CD4-positive, alpha-beta T cell treated with Interleukin-17A for 4 hours (primary cell): ENCODE measurements around the gene TXNRD1.
"Not testable (repeated sequence)": the region's sequence is repeated elsewhere in the genome, so short reads cannot be mapped to it uniquely, and the experiment has no call there.

Experiments used
- DNase-seq: peaks from one replicate; pipeline ENCODE4 v3.0.0-alpha.2; 2020; ENCODE audit warnings: mixed read lengths

TXNRD1 gene

DNA sequence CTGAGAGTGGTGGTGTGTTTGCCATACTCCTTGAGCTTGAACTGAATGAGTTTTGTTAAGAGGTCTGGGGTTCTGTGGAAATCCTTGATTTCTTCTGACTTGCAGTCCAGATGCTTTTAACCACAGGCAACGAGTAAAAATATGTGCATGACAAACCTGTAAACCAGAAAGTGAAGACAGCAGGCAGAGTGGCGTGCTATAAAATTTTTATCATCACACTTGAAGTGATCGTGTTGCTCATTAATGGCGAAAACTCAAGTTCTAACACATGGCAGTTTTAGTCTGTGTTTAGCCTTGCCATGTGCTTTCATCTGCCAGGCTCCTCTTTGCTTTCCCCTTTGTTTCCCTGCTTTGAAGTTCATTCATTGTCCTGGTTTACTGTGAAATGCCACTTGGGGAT is 28.0 kb downstream of the TXNRD1 start:
- no peak for DNase-seq

DNA sequence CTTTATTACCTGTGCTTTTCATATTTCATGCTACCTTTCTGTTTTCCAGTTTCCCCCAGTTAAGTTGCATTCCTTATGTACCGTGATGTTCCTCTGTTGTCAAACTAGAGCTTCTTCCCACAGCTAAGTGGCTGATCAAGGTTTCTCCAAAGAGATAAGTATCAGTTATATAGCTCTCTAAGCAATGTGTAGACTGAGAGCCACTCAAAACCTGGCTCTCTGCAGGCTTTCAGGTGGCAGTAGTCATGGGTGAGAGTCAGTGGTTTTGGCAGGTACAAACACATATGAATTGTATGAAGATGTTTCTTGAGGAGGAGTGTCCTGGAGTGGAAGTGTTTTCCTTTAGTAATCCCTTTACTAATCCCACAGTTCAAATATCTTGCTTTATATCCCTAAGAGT is 28.4 kb downstream of the TXNRD1 start:
- no peak for DNase-seq

DNA sequence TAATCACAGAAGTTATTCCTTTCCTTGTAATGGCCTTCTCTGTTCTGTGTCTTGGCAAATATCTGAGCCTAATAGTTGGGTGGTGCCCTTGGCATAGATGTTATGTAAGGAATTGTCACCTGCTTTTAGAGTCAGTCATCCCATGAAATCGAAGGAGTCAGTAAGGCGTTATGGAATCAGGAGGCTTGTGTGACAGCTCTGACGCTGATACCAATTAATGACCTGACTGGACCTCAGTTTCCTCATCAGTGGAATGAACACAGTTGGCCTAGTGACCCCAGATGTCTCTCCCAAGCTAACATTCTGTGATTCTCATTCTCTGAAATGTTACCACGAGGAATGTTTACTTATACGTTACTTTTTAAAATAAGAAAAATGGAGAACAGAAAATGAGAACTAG is 32.1 kb downstream of the TXNRD1 start:
- no peak for DNase-seq

DNA sequence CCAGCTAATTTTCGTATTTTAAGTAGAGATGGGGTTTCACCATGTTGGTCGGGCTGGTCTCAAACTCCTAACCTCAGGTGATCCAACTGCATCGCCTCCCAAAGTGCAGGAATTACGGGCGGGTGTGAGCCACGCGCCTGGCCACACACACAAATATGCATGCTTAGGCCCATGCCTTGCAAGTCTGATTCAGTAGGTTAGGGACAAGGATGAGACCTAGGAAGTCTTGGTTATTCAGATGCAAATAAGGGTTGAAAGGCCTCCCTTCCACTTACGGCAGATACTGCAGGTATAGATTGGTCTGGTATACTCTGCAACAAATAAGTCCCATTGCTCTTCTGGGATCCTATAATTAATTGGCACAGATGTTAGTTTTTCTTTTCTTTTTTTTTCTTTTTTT is 32.9 kb downstream of the TXNRD1 start:
- DNase-seq = no peak

DNA sequence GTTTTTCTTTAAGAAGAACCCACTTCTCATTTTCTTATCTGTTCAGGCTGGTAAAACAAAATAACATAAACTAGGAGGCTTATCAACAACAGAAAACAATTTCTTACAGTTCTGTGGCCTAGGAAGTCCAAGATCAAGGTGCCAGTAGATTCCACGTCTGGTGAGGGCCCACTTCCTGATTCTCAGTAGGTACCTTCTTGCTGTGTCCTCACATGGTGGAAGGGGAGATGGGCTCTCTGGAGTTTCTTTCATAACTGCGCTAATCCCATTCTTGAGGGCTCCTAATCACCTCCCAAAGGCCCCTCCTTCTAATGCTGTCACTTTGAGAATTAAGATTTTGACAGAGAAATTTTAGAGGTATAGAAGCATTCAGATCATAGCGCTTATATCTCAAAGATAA is 33.4 kb downstream of the TXNRD1 start:
- no peak for DNase-seq

DNA sequence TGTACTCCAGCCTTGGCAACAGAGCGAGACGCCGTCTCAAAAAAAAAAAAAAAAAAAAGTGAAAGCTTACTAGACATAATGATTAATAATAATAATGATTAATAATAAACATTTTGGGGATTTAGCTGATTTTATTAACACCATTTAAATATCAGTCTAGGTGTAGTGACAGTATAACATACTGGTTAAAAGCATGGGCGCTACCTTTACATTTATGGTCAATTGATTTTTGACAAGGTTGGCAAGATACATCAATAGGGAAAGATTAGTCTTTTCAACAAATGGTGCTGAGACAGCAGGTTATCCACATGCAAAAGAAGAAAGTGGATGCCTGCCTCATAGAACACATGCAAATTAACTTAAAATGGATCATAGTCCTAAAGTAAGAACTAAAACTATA is 34.3 kb downstream of the TXNRD1 start:
- DNase-seq = no peak

DNA sequence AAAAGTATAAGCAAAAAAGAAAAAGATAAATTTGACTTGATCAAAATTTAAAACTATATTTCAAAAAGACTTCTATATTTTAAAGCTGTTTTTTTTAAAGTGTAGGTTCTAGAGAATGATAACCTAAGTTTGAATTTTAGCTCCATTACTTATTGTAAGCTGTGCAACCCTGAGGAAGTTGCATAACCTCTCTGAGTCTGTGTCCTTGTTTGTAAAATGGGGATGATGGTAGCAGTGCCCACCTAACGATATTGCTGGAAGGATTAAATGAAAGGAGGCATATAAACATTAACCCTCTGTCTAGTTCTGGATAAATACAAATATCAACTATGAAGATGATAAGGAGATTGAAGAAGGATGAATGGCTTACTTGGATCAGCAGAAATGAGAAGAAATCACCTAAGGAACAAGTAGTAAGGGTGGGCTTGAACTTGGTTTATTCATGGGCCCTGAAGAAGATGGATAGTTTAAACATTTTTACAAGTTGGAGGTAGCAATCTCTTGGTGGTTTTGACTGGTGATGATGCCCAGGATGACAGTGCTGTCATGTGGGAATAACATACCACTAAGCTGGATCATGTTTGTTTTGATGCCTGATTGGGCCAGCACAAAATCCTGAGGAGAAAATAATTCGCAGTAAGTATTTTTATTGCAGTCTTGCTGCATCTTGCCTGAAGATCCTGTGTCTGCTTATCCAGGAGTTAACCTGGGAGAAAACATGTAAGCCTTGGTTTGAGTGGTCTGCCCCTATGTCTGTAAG is 35.0 kb downstream of the TXNRD1 start:
- no peak for DNase-seq

DNA sequence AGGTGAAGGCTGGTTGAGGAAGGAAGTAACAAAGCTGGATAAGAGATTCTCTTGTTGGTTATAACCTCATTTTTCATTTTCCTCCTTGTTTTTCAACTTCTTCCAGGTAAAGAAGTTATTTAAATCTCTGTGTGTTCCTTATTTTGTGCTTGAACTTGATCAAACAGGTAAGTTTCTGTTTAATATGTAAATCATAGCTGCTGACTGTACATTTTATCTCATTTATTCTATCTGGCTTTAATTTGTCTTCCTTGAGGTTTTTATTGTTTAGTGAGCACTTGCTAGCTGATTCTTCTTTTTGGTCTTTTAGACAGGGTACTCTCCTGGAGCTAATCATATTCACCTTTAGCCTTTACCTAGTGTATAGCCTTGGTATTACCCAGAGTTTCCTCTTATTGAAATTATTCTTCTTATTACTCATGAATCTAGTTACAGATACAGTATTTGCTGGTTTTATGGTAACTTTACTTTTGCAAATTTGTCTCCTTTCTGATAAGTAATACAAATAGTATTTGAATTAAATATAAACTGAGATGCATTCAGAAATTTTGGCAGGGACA is 42.4 kb downstream of the TXNRD1 start:
- DNase-seq = no peak

DNA sequence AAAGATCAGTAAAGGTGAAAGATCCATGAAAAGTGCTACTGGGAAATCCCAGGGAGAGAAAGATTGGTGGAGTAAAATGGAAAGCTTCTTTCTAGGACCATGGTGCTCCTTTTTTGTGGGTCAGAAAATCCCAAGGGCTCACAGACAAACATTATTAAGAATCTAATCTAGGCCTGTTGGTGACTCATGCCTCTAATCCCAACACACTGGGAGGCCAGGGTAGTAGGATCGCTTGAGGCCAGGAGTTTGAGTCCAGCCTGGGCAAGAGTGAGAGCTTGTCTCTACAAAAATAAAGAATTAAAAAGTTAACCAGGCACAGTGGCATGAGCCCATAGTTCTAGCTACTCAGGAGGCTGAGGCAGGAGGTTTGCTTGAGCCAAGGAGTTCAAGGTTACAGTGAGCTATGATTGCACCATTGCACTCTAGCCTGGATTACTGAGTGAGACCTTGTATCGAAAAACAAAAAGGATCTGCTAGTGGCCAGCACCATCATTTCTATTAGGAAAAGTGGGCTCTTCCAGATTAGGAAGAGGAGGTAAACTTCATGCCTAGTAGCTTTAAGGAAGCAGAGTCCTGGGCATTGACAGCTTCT is 43.0 kb downstream of the TXNRD1 start:
- no peak for DNase-seq

DNA sequence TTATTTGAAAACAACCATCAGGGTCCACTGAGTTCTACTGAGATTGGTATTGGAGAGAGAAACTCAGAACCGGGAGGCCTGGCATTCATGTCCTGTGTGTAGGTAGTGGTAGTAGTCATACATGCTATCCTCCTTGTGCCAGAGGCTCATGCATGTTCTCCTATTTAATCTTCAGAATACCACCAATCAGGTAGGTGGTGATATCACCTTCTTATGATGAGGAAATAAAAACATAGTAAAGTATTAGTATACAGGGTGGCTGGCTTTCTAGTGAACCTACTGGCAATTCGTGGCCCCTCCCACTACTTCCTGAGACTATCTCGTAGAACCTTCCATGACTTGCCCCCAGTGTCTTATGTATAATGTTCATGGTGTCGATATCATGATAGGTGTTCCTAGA is 47.4 kb downstream of the TXNRD1 start:
- no peak for DNase-seq

DNA sequence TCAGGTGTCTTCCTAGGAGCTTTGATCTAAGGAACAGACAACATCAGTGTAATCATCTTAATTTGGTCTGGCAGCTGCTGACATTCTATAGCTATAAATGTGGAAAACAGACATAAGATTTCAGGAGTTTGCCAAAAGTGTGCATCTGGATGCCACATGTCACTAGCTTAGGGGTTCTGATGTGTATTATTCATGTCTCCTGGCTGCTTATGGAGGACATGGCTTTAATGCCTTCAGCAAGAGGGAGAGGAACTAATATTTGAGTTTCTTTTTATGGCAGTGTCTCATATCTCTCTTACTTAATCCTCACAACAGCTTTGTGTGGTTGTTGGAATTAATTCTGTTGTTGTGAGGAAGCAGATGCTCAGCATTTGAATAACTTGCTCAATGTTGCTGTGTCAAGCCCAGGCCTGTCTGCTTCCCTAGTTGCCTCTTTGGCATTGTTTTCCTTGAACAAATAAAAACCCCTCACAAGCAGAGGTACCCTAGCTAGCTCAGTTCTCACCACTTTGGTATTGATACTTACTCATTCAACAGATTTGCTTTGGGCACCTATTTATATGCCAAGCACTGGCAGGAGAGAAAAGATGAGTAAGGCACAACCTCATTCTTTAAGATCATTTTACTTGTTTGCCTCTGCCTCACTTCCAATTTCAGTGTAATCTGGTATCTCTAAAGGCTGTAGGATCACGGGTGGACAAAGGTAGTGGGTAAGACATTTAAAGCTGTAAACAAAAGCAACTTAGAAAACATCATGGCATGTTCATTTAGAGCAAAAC is 48.2 kb downstream of the TXNRD1 start:
- DNase-seq = no peak

DNA sequence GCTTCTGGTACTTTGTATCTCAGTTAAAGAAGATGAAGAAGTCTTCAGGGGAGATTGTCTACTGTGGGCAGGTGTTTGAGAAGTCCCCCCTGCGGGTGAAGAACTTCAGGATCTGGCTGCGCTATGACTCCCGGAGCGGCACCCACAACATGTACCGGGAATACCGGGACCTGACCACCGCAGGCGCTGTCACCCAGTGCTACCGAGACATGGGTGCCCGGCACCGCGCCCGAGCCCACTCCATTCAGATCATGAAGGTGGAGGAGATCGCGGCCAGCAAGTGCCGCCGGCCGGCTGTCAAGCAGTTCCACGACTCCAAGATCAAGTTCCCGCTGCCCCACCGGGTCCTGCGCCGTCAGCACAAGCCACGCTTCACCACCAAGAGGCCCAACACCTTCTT is 49.9 kb downstream of the TXNRD1 start:
- not testable (repeated sequence) for DNase-seq

DNA sequence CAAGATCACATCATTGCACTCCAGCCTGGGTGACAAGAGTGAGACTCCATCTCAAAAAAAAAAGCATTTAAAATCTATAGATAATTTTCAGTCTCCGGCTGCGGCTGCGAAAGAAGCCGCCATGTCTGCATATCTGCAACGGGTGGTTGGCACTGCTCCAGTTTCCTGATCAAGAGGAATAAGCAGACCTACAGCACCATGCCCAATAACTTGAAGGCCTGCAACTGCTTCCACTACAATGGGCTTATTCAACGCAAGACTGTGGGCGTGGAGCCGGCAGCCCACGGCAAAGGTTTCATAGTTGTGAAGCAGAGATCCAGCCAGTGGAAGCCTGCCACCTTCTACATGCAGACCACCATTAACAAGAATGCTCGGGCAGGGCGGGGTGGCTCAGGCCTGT is 57.4 kb downstream of the TXNRD1 start:
- DNase-seq = no peak

DNA sequence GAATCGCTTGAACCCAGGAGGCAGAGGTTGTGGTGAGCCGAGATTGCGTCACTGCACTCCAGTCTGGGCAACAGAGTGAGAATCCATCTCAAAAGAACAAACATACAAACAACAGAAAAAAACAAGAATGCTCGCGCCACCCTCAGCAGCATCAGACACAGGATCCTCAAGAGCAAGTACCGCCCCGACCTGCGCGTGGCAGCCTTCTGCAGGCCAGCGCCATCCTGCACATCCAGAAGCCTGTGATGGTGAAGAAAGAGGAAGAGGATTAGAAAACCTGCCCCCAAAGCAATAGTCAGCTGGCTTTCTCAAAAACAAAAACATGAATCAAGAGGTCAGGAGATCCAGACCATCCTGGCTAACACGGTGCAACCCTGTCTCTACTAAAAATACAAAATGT is 57.9 kb downstream of the TXNRD1 start:
- no peak for DNase-seq

DNA sequence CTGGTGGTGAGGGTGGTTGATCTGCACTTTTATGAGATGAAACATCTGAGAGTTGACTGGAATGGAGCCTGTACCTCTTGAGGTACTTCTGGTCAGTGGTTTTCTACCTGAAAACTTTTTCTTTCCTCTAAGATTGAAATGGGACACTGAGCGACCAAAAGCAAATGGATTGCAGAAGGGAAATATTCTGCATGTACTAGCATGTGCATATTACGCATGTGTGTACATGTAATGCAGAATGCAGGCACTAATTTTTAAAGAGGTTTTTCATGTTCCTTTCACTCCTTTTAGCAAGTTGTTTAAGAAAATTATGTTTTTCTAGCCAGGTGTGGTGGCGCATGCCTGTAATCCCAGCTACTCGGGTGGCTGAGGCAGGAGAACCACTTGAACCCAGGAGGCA is 59.2 kb downstream of the TXNRD1 start:
- no peak for DNase-seq

DNA sequence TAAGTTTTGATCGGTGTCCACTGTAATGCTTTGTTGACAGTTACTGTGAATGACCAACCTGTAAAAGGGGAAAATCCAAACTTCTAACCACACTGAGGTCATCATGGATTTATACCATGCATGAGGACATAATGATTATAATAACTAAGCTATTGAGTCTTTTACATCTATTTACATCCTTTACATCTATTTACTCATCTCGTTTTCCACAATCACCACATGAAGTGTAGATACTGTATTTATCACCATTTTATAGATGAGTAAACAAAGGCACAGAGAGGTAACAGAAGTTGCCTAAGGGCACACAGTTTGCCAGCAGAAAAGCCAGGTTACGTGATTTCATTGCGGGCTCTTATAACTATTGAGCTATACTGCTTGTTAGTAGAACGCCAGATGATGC is 60.1 kb downstream of the TXNRD1 start:
- DNase-seq = no peak

DNA sequence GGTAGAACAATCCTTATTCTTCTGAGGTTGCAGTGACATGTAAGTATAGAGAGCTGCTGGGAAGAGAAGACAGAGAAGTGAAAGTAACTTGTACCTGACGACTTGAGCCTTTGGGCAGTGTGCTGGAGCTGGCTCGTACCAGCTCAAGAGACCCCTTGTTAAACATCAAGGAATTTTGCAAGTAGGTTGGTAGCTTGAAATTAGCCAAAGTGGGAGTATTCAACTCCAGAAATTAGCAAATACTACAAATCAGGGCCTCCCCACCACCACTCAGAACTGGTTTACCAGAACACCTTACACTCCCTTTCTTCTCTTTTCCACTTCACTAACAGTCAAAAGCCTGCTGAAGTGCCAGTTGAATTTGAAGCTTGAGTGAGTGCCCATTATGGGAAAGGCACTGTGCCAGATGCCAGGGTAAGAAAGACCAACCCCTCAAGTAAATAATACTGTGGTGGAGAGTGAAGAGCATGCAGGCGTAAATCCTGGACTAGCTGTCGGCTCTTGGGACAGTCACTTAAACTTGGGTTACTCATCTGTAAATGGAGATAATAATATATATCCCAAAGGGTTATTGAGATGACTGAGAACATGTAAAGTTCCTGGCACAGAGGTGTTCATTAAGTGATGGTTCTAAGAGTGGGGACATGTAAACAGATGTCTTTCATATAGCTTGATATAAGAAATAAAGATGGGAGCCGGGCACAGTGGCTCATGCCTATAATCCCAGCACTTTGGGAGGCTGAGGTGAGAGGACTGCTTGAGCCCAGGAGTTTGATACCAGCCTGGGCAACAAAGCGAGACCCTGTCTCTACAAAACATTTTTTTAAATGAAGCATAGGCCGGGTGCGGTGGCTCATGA is 60.9 kb downstream of the TXNRD1 start:
- no peak for DNase-seq

DNA sequence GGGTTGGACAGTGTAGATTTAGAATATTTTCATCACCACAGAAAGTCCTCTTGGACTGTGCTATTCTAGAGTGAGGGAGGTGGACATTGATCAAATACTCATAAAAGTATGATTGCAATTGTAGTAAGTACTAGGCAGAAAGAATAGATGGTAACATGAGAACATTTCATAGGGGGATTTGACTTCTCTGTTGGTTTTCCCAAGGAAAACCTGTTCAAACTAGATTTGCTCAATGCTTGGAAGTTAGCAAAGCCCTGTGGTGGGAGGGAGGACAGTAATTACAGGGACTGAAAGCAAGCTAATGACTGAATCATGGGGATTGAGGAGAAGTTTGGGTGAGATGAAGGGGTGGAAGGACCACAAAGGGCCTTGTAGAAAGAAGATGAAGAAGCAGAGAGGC is 63.6 kb downstream of the TXNRD1 start:
- no peak for DNase-seq

DNA sequence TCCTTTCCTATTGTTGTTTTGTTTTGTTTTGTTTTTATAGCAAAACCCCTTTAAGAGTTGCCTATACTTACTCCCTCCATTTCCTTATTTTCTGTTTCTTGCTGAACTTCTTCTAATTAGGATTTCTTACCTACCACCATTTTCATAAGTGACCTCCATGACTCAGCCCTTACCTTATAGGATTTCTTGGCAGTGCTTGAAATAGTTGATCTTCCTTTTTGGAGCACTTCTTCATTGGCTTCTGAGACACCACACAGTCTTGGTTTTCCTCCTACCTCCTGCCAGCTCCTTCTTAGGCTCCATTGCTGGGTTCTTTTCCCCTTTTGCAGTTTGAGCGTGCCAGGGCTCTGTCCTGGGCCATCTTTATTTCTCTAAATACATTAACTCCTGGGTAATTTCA is 64.5 kb downstream of the TXNRD1 start:
- no peak for DNase-seq

DNA sequence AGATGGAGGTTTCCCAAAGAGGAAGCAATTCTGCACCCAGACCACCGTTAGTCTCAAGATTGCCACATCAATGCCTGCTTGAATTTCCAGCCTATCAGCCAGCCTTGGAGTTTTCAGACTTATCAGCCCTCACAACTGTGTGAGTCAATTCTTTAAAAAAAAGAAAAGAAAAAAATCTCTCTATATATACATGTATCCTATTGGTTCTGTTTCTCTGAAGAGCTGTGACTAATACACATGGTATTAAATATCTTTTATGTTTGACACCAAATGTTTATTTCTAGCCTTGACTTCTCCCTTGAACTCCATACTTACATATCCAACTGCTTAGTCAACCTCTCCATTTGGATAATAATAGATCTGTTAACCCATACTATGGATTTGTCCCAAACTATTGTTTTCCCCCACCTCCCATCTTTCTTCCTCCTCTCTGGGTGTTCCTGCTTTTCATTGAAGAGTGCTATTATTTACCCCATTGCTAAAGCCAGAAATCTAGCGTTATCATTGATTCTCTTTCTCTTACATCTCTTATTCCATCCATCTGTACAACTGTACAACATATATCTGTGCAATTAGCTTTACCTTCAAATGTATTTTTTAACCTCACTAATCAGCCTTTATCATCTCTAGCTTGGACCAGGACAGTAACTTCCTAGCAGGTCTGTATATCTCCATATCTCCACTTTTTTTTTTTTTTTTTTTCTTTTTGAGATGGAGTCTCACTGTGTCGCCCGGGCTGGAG is 65.3 kb downstream of the TXNRD1 start:
- DNase-seq = no peak

DNA sequence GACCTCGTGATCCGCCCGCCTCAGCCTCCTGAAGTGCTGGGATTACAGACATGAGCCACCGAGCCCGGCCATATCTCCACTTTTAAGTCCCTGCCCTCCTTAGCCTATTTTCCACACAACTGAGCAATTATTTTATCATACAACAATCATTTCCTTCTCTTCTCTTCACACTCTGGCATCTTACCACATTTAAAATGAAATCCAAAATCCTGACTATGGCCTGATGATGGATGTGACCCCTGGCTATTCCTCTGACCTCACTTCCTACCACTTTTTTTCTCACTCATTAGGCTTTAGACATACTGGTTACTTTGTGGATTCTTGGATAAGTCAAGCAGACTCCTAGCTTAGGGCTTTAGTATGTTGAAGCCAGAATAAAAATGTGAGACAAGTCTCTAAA is 66.1 kb downstream of the TXNRD1 start:
- no peak for DNase-seq

DNA sequence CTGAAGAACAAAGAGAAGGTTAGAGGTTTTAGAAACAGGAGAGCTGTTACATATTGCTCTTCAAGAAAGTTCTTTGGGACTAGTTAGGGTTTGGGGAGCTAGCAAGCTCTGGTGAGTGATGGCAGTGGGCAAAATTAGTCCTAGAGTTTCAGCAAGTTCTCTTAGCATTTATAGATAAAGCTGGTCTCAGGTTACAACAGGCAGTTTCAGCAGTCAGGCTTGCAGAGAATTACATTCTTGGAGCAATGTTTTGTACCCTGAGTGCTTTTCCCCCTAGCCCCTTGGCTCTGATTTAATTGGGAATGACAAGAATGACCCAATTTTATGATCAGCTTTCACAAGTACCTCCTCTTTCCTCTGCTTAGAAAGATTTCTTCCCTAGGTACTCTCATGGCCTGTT is 66.5 kb downstream of the TXNRD1 start:
- no peak for DNase-seq
